HepG2 (cell line): ENCODE results near the gene XAF1. TPM values are rescaled to one million over a fixed set of nuclear protein-coding genes. Genes with fewer than 3 reads are reported as not detected.

Experiments used
- AFF4 ChIP-seq: sonication (generic); formaldehyde crosslinking; IDR thresholded peaks from 2 replicates; pipeline ENCODE4 v1.4.0; 2020; ENCODE audit warnings: missing genetic modification reagents
- ESRRA ChIP-seq: sonication (generic); formaldehyde crosslinking; IDR thresholded peaks from 2 replicates; pipeline ENCODE4 v1.5.1; 2020; ENCODE audit warnings: mild to moderate bottlenecking, low read depth, missing genetic modification reagents
- FIP1L1 ChIP-seq: fragments of 200-400 bp; formaldehyde crosslinking; IDR thresholded peaks from 2 replicates; pipeline ENCODE4 v1.6.1; 2018; ENCODE audit warnings: low read depth, mild to moderate bottlenecking, low read length, moderate library complexity, borderline replicate concordance; ENCODE audit not compliant: insufficient read depth
- HNRNPK ChIP-seq: fragments of 200-400 bp; formaldehyde crosslinking; IDR thresholded peaks from 2 replicates; pipeline ENCODE4 v1.6.1; 2018; ENCODE audit warnings: low read length, low read depth, moderate library complexity, mild to moderate bottlenecking; ENCODE audit not compliant: poor library complexity, severe bottlenecking
- HOXA7 ChIP-seq: sonication (generic); formaldehyde crosslinking; IDR thresholded peaks from 2 replicates; pipeline ENCODE4 v1.8.1; 2022; ENCODE audit warnings: mild to moderate bottlenecking, missing genetic modification reagents, moderate library complexity
- IKZF1 ChIP-seq: fragments of 450-650 bp; IDR thresholded peaks from 2 replicates; pipeline ENCODE4 v1.7.1; 2016
- KDM2A ChIP-seq: sonication (generic); formaldehyde crosslinking; IDR thresholded peaks from 2 replicates; pipeline ENCODE4 v1.4.0; 2020; ENCODE audit warnings: low read depth, missing genetic modification reagents, borderline replicate concordance
- POLR2G ChIP-seq: fragments of 200-400 bp; formaldehyde crosslinking; IDR thresholded peaks from 2 replicates; pipeline ENCODE4 v1.6.1; 2018; ENCODE audit warnings: mild to moderate bottlenecking, low read depth, low read length, moderate library complexity
- PRPF4 ChIP-seq: fragments of 200-400 bp; formaldehyde crosslinking; IDR thresholded peaks from 2 replicates; pipeline ENCODE4 v1.6.1; 2016; ENCODE audit warnings: low read length, low read depth; ENCODE audit not compliant: poor library complexity, severe bottlenecking
- RAD51 ChIP-seq: fragments of 450-650 bp; IDR thresholded peaks from 2 replicates; pipeline ENCODE4 v1.6.1; 2016; ENCODE audit warnings: borderline replicate concordance
- RNF219 ChIP-seq: sonication (generic); formaldehyde crosslinking; IDR thresholded peaks from 2 replicates; pipeline ENCODE4 v1.5.0; 2020; ENCODE audit warnings: mild to moderate bottlenecking, missing genetic modification reagents
- SMAD1 ChIP-seq: sonication (generic); formaldehyde crosslinking; IDR thresholded peaks from 2 replicates; pipeline ENCODE4 v1.4.0; 2020; ENCODE audit warnings: missing genetic modification reagents, low read depth, mild to moderate bottlenecking, borderline replicate concordance
- SP140L ChIP-seq: sonication (generic); formaldehyde crosslinking; IDR thresholded peaks from 2 replicates; pipeline ENCODE4 v1.4.0; 2020; ENCODE audit warnings: missing genetic modification reagents, borderline replicate concordance
- SP4 ChIP-seq: sonication (generic); formaldehyde crosslinking; IDR thresholded peaks from 2 replicates; pipeline ENCODE4 v1.8.1; 2023; ENCODE audit warnings: mild to moderate bottlenecking, missing genetic modification reagents
- ZNF546 ChIP-seq: sonication (generic); formaldehyde crosslinking; conservative IDR thresholded peaks from 2 replicates; pipeline ENCODE4 v1.8.1; 2023; ENCODE audit warnings: mild to moderate bottlenecking, missing genetic modification reagents
- ZNF549 ChIP-seq: sonication (generic); formaldehyde crosslinking; IDR thresholded peaks from 2 replicates; pipeline ENCODE4 v1.5.0; 2020; ENCODE audit warnings: missing genetic modification reagents
- polyA plus RNA-seq, 8 experiments: library from polyadenylated mRNA; depleted of rRNA in 3 of 8; stranded (reverse) in 7 of 8; unstranded in 1 of 8; fragments of >200 nt; fragmentation: Illumina TruSeq in 4 of 8; extraction: Trizol in 4 of 8; gene quantifications; 2 replicates each; pipeline versions ENCODE4 v1.2.1 to v1.2.3, GENCODE V29; 2011 to 2016; ENCODE audit warnings: low read depth in 4 of 8, missing spikeins in 1 of 8, mixed read lengths in 1 of 8; ENCODE audit not compliant: insufficient read depth in 1 of 8
- total RNA-seq, 5 experiments: library from RNA; depleted of rRNA; stranded (reverse); fragments of >200 nt; fragmentation: Illumina TruSeq; extraction: Trizol; gene quantifications; 2 replicates each; pipeline ENCODE4 v1.2.3, GENCODE V29; 2016; ENCODE audit warnings: low read depth in 1 of 5
- TF ChIP-seq, protein P1 (sequence below): sonication (generic); formaldehyde crosslinking; IDR thresholded peaks from 2 replicates; pipeline ENCODE4 v1.4.0; 2020; ENCODE audit warnings: missing genetic modification reagents
- TF ChIP-seq, protein P2 (sequence below): sonication (generic); formaldehyde crosslinking; IDR thresholded peaks from 2 replicates; pipeline ENCODE4 v1.8.0; 2022; ENCODE audit warnings: mild to moderate bottlenecking, missing genetic modification reagents, borderline replicate concordance
- TF ChIP-seq, protein P3 (sequence below): sonication (generic); formaldehyde crosslinking; IDR thresholded peaks from 2 replicates; pipeline ENCODE4 v1.5.0; 2020; ENCODE audit warnings: mild to moderate bottlenecking, low read depth, missing genetic modification reagents, borderline replicate concordance

The XAF1 gene
- total and polyA plus RNA-seq, 2 of the 13 experiments (the other 11 are each of a cell fraction or from before 2014, with no cell fraction given), result 1.2 to 2.4 TPM

DNA sequence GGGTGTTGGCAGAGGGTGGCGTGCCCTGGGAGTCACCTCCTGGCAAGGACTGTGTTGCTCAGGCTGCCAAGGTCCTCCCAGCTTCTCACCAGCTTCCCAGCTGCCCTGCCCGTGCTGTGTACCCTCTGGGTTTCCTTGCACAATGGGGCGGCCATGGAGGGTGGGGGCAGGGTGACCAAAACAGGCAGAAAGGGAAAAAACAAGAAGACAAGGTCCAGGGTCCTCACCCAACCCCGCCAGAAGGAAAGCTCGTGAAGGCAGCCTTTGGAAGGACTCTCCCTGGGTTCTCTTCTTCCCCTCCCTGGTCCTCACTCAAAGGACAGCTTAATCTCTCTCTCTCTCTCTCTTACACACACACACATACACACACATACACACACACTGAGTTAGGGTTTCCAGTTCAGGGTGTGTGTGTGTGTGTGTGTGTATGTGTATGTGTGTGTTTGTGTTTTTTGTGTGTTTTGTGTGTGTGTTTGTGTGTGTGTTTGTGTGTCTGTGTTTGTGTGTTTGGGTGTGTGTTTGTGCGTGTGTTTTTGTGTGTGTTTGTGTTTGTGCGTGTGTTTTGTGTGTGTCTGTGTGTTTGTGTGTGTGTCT lies 44.7 kb upstream of the XAF1 start (continued):
- no peak for TF ChIP-seq FIP1L1
- no peak for TF ChIP-seq PRPF4
- TF ChIP-seq ZNF546 (CRISPR knock-in tag), result 0 out of 2 replicates have a peak, but pooled peaks have one; percentile 10
- TF ChIP-seq ESRRA (CRISPR knock-in tag), result no peak; the same call in 1 of the 2 replicates
- peak; percentile 94; the same call in 1 of the 2 replicates for TF ChIP-seq IKZF1
- peak; percentile 37; the same call in 1 of the 2 replicates for TF ChIP-seq POLR2G
- TF ChIP-seq, protein P1, sequence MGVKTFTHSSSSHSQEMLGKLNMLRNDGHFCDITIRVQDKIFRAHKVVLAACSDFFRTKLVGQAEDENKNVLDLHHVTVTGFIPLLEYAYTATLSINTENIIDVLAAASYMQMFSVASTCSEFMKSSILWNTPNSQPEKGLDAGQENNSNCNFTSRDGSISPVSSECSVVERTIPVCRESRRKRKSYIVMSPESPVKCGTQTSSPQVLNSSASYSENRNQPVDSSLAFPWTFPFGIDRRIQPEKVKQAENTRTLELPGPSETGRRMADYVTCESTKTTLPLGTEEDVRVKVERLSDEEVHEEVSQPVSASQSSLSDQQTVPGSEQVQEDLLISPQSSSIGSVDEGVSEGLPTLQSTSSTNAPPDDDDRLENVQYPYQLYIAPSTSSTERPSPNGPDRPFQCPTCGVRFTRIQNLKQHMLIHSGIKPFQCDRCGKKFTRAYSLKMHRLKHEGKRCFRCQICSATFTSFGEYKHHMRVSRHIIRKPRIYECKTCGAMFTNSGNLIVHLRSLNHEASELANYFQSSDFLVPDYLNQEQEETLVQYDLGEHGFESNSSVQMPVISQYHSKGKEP (CRISPR knock-in tag), result no peak
- TF ChIP-seq HNRNPK, result no peak
- TF ChIP-seq SP140L, result no peak
- no peak for TF ChIP-seq RNF219 (CRISPR knock-in tag)
- no peak; the same call in 1 of the 2 replicates for TF ChIP-seq SMAD1
- TF ChIP-seq, protein P2, sequence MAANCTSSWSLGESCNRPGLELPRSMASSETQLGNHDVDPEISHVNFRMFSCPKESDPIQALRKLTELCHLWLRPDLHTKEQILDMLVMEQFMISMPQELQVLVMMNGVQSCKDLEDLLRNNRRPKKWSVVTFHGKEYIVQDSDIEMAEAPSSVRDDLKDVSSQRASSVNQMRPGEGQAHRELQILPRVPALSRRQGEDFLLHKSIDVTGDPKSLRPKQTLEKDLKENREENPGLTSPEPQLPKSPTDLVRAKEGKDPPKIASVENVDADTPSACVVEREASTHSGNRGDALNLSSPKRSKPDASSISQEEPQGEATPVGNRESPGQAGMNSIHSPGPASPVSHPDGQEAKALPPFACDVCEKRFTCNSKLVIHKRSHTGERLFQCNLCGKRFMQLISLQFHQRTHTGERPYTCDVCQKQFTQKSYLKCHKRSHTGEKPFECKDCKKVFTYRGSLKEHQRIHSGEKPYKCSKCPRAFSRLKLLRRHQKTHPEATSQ (CRISPR knock-in tag), result no peak
- TF ChIP-seq AFF4 (CRISPR knock-in tag), result peak; percentile 8; the same call in 1 of the 2 replicates
- TF ChIP-seq SP4, result no peak
- 0 out of 2 replicates have a peak, but pooled peaks have one; percentile 50 for TF ChIP-seq HOXA7 (CRISPR knock-in tag)
- TF ChIP-seq RAD51, result 0 out of 2 replicates have a peak, but pooled peaks have one; percentile 16
- TF ChIP-seq, protein P3, sequence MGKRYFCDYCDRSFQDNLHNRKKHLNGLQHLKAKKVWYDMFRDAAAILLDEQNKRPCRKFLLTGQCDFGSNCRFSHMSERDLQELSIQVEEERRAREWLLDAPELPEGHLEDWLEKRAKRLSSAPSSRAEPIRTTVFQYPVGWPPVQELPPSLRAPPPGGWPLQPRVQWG (CRISPR knock-in tag), result no peak; the same call in 1 of the 2 replicates
- no peak; the same call in 1 of the 2 replicates for TF ChIP-seq KDM2A (CRISPR knock-in tag)
- TF ChIP-seq ZNF549 (CRISPR knock-in tag), result no peak
